ENCODE measurements around the gene AP5M1.

Gene AP5M1

GRCh38 chr14:57302883-57303282 lies 34.1 kb downstream of the AP5M1 start:
- TF ChIP-seq CTCF (conservative IDR thresholded peaks at IDR 0.05; ENCODE audit: low read depth, low read length): no peak
- no peak overlapping the region for H3K4me3 ChIP-seq (ENCODE audit: low read depth, low read length)
- peak; percentile 20 for DNase-seq (ENCODE audit: low read depth)

- DNase-seq (ENCODE audit: low read depth): no peak
- no peak for TF ChIP-seq CTCF (conservative IDR thresholded peaks at IDR 0.05; ENCODE audit: low read depth, low read length)
- H3K4me3 ChIP-seq (ENCODE audit: low read depth, low read length): no peak overlapping the region
Measured at GRCh38 chr14:57314396-57315089, 45.8 kb downstream of the AP5M1 start.

GRCh38 chr14:57317248-57317833 lies 48.6 kb downstream of the AP5M1 start:
- peak; percentile 90 for DNase-seq (ENCODE audit: low read depth)
- TF ChIP-seq CTCF (conservative IDR thresholded peaks at IDR 0.05; ENCODE audit: low read depth, low read length): peak; percentile 95
- H3K4me3 ChIP-seq (ENCODE audit: low read depth, low read length): no peak overlapping the region

GRCh38 chr14:57319636-57320192 lies 50.9 kb downstream of the AP5M1 start:
- DNase-seq (ENCODE audit: low read depth): peak; percentile 7
- TF ChIP-seq CTCF (conservative IDR thresholded peaks at IDR 0.05; ENCODE audit: low read depth, low read length): no peak
- H3K4me3 ChIP-seq (ENCODE audit: low read depth, low read length): no peak overlapping the region

- no peak overlapping the region for H3K4me3 ChIP-seq (ENCODE audit: low read depth, low read length)
- TF ChIP-seq CTCF (conservative IDR thresholded peaks at IDR 0.05; ENCODE audit: low read depth, low read length): no peak
- no peak for DNase-seq (ENCODE audit: low read depth)
Measured at GRCh38 chr14:57323721-57324120, 55.0 kb downstream of the AP5M1 start.

GRCh38 chr14:57326253-57326652 lies 57.5 kb downstream of the AP5M1 start:
- no peak for DNase-seq (ENCODE audit: low read depth)
- TF ChIP-seq CTCF (conservative IDR thresholded peaks at IDR 0.05; ENCODE audit: low read depth, low read length): no peak
- H3K4me3 ChIP-seq (ENCODE audit: low read depth, low read length): no peak overlapping the region
